Eye (tissue), 1 donor: ENCODE data around the gene CHAF1B.

Source experiments
- DNase-seq: peaks from one replicate; pipeline ENCODE4 v3.0.0-alpha.2; 2015

Gene CHAF1B

GRCh38 chr21:36463991-36464390 lies 78.8 kb downstream of the CHAF1B start:
- no peak for DNase-seq

DNA sequence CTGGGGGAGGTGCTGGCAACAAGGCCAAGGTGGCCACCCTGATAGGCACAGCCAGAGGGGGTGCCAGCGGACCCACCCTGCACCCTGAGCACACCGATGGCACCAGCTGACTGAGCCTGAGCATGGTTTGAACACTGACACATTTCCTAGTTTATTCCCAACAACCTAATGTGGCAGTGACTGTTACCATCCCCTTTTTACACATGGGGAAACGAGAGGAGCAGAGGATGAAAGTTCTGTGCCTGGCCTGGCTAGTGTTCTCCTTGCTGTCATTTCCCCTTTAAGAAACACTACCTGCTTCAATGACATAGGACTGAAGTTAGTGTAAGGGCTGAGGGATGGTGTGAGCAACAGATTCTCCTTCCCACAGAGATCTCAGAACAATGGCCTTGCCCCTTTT lies 79.4 kb downstream of the CHAF1B start:
- no peak for DNase-seq

DNA sequence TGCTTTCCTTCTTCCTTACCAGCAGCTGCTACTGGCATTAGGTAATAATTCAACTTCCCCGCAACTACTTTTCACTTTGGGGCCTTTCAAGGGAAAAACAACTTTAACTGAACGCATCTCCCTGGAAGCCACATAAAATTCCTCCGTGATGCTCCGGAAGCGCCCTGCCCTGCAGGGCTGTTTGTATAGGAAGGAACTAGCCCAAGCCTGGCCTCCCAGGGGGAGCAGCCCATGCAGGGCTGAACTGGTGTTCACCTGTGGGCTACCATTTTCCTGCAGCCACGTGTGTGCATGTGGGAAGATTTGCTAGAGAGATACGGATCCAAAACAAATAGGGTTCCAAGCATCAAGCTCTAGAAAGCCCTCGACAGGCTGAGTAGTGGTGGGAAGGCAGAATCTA lies 80.3 kb downstream of the CHAF1B start:
- peak; percentile 22 for DNase-seq

DNA sequence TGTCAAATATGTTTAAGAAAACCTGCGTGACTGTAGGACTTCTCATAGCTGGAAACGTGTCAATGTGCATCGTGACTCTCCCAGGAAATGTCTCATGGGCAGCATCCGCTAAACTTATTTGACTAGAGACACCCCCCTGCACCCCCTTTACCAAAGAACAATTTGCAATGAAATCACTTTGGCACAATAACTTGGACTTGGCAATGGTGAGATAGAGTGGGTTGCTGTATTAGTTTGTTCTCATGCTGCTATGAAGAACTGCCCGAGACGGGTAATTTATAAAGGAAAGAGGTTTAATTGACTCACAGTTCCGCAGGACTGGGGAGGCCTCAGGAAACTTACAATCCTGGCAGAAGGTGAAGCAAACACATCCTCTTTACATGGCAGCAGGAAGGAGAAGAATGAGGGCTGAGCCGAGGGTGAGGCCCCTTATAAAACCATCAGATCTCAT lies 80.9 kb downstream of the CHAF1B start:
- DNase-seq, result no peak
